GM18873 (cell line): ENCODE measurements around the gene AKR1C8.
"Not testable (repeated sequence)": the region's sequence is repeated elsewhere in the genome, so short reads cannot be mapped to it uniquely, and the experiment has no call there.

Experiments used
- ATAC-seq: cut with Tn5 transposase; IDR thresholded peaks from one replicate; pipeline ENCODE4 v1.9.1; 2021; ENCODE audit warnings: mild to moderate bottlenecking, moderate library complexity, moderate number of reproducible peaks; ENCODE audit not compliant: unreplicated experiment, low FRiP score

The AKR1C8 gene

GRCh38 chr10:5116621-5117020, 68.3 kb downstream of the AKR1C8 start:
- ATAC-seq = no peak

DNA sequence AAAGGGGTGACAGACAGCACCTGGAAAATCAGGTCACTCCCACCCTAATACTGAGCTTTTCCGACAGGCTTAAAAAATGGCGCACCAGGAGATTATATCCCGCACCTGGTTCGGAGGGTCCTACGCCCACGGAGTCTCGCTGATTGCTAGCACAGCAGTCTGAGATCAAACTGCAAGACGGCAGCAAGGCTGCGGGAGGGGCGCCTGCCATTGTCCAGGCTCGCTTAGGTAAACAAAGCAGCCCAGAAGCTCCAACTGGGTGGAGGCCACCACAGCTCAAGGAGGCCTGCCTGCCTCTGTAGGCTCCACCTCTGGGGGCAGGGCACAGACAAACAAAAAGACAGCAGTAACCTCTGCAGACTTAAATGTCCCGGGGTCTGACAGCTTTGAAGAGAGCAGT, 75.1 kb downstream of the AKR1C8 start:
- not testable (repeated sequence) for ATAC-seq

DNA sequence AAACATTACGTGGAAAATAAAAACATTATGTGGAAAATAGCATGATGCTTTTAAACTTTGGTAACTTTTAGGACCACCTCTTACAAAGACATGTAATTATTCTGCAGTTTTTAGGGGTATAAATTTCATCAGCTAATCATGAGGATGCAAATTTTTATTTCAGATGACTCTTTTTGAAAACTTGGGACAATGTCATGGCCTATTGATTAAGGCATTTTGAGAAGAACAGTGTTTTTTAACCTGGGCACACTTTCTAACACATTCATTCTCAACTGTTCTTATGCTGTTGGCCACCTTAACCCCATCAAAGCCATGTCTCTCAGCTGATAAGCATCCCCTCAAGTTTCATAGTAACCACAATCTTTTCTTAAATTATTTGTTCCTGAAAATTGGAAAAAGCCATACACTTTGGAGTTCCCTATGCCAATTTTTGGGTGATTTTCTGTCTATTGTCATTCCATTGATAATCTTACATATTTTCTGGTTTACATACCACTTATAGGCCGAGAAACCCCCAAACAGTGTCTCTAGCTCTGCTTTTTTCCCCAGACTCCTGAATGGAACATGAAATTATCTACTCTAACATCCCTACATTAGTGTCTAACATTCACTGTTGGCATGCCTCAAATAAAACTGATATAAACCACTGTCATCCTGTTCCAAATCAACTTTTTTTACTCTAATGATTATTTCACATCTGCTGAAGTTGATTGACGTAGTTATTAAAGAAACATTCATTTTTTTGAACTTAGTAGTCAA, 76.1 kb downstream of the AKR1C8 start:
- ATAC-seq = no peak

GRCh38 chr10:5107860-5108526, 77.0 kb downstream of the AKR1C8 start:
- ATAC-seq = no peak

- ATAC-seq = no peak
These were observed 78.4 kb downstream of the AKR1C8 start for GRCh38 chr10:5106553-5106952.

GRCh38 chr10:5105626-5106025, 79.3 kb downstream of the AKR1C8 start:
- no peak for ATAC-seq
